GM12864 (cell line): ENCODE results near the gene CCM2.
"Not testable (repeated sequence)": the region's sequence is repeated elsewhere in the genome, so short reads cannot be mapped to it uniquely, and the experiment has no call there.

Experiments
- DNase-seq: peaks from one replicate; pipeline ENCODE4 v3.0.0-alpha.2; 2011; ENCODE audit warnings: low read depth
- H3K4me3 ChIP-seq: 2 replicates; pipeline ENCODE4 v1.5.1; 2011; ENCODE audit warnings: mild to moderate bottlenecking, low read depth, low read length, control low read depth
- TF ChIP-seq, protein P1 (sequence below): IDR thresholded peaks from 2 replicates; pipeline ENCODE4 v1.5.1; 2011; ENCODE audit warnings: low read depth, mild to moderate bottlenecking, moderate library complexity, low read length, control low read depth, inconsistent platforms; ENCODE audit errors: missing control alignments

The CCM2 gene

GRCh38 chr7:45031829-45032228 is 31.8 kb downstream of the CCM2 start:
- no peak for DNase-seq

DNA sequence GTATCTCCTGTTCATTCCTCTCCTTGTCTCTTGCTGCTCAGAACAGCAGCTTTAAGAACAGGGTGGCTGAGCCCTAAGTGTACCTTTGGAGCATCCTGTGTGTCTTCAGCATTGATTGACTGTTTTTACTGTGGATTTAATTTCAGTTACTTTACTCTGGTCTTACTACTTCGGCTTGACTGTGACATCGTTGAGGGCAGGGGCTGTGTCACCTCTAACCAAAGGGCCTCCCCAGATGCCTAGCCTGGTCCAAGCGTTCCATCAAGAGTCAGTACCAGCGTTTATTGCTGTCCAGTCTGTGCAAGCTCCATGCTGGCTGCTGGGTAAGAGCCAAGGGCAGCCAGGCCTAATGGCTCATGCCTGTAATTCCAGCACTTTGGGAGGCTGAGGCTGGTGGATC is 32.4 kb downstream of the CCM2 start:
- DNase-seq, result no peak
- TF ChIP-seq, protein P1, sequence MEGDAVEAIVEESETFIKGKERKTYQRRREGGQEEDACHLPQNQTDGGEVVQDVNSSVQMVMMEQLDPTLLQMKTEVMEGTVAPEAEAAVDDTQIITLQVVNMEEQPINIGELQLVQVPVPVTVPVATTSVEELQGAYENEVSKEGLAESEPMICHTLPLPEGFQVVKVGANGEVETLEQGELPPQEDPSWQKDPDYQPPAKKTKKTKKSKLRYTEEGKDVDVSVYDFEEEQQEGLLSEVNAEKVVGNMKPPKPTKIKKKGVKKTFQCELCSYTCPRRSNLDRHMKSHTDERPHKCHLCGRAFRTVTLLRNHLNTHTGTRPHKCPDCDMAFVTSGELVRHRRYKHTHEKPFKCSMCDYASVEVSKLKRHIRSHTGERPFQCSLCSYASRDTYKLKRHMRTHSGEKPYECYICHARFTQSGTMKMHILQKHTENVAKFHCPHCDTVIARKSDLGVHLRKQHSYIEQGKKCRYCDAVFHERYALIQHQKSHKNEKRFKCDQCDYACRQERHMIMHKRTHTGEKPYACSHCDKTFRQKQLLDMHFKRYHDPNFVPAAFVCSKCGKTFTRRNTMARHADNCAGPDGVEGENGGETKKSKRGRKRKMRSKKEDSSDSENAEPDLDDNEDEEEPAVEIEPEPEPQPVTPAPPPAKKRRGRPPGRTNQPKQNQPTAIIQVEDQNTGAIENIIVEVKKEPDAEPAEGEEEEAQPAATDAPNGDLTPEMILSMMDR, result no peak
- no peak overlapping the region for H3K4me3 ChIP-seq

More at GRCh38 chr7:45031829-45032228, 31.8 kb downstream of the CCM2 start:
- no peak overlapping the region for H3K4me3 ChIP-seq
- TF ChIP-seq, protein P1, result no peak

DNA sequence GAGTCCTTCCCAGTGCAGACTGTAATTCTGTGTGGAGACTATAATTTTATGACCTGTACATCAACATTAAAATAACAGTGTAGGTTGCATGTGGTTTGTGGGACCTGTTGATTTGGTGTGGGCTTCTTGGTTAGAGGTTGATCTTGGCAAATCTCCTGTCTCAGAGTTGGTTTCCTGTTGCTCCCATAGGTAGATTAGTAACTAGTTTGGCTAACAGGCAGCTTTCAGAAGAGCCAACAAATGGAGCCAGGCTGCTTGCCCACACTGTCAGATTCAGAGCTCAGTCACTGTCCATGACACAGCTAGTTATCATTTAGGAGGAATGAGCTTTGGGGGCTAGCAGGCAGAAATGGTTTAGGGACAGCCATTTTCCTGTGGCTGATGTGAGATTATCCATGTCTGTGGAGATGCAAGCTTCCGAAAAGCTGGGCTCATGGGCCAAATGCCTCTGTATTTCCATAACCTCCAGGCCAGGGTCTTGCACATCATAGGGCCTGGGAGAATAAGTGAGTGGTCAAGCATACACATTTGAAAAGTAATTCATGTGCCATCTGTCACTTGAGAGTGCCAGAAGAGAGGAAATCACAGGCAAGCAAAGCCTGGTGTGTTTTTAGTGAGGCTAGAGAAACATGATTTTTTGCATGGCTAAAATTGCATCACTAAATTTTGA is 33.4 kb downstream of the CCM2 start:
- no peak overlapping the region for H3K4me3 ChIP-seq
- TF ChIP-seq, protein P1, result no peak
- no peak for DNase-seq

DNA sequence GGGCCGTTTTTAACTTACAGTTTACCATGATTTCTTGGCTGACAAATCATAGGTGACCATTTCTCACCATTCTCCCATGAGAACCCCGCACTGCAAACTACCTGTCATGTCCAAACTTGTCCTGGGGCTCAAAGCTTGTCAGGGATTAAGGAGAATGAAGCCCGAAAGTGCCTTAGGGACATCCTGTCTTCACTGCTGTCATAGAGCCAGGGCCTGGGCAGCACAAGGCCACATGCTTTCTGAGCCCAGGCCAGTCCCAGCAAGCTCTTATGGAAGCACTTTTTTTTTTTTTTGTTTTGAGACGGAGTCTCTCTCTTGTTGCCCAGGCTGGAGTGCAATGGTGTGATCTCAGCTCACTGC is 33.9 kb downstream of the CCM2 start:
- no peak for DNase-seq
- no peak overlapping the region for H3K4me3 ChIP-seq
- TF ChIP-seq, protein P1, result no peak

GRCh38 chr7:45034710-45035109 is 34.7 kb downstream of the CCM2 start:
- DNase-seq, H3K4me3 ChIP-seq: not testable (repeated sequence)

DNA sequence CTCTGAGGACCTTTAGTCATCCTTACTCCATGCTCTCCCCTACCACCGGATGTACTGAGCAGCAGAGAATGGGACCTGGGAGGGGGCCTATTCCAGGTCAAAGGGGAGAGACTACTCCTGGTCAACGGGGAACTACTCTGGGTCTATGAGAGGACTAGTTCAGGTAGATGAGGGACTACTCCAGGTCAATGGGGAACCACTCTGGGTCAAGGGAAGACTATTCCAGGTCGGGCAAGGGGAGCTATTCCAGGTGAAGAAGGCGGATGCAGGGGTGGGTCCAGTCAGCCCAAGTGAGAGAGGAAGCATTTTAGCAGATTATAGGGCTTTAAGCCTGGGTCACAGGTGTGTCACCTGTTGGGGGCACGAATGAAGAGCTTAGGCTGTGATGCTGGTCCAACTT is 35.4 kb downstream of the CCM2 start:
- H3K4me3 ChIP-seq, result no peak overlapping the region
- DNase-seq, result no peak
- TF ChIP-seq, protein P1, result no peak

DNA sequence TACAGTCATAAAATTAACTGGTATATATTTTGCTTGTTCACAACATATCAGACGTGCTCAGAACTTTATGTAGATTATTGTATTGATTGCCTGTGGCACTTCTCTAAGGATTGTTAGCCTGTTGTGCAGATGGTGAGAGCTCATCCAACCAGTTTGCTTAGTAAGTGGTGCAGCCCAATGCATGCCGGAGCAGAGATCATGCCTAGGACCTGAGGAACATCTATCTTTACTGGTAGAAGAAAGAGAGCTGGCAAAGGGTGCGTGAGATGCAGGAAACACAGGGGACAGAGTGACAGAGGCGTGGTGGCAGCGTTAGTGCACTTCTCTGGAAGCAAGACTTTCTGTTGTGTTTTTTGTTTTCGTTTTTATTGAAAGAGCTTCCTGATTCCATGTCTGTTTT is 35.9 kb downstream of the CCM2 start:
- DNase-seq, result no peak
- TF ChIP-seq, protein P1, result no peak

More for the DNA sequence above, 35.9 kb downstream of the CCM2 start:
- no peak overlapping the region for H3K4me3 ChIP-seq
